Thoracic aorta (tissue), 2 donors: Measurements from ENCODE around the gene IRX1. TPM values are rescaled to one million over a fixed set of nuclear protein-coding genes. Genes with fewer than 3 reads are reported as not detected.

Source experiments
- ATAC-seq: fragments of 150-250 bp; one replicate; pipeline ENCODE4 v1.8.0; 2017; ENCODE audit warnings: low read depth; ENCODE audit not compliant: insufficient number of reproducible peaks, low FRiP score
- DNase-seq: peaks from one replicate; pipeline ENCODE4 v3.0.0-alpha.2; 2020; ENCODE audit warnings: low spot score
- H3K27ac ChIP-seq, 2 donors: fragments of 200-600 bp; sonication (generic); 1 replicate in 1 of 2; 2 replicates in 1 of 2; pipeline ENCODE4 v1.5.1; 2016; ENCODE audit warnings: mild to moderate bottlenecking in 2 of 2, moderate library complexity in 2 of 2
- H3K27me3 ChIP-seq: fragments of 200-600 bp; sonication (generic); replicated peaks from 2 replicates; pipeline ENCODE4 v1.6.0; 2016; ENCODE audit warnings: mild to moderate bottlenecking; ENCODE audit not compliant: insufficient read depth
- H3K36me3 ChIP-seq: fragments of 200-600 bp; sonication (generic); one replicate; pipeline ENCODE4 v1.5.1; 2016
- H3K4me1 ChIP-seq, 2 donors: fragments of 200-600 bp; sonication (generic); 1 replicate in 1 of 2; 2 replicates in 1 of 2; pipeline versions ENCODE4 v1.5.1 to v1.6.0; 2016; ENCODE audit warnings: low read depth in 2 of 2, mild to moderate bottlenecking in 1 of 2; ENCODE audit not compliant: control insufficient read depth in 1 of 2
- H3K4me3 ChIP-seq: fragments of 200-600 bp; sonication (generic); 2 replicates; pipeline ENCODE4 v1.5.1; 2016; ENCODE audit warnings: mild to moderate bottlenecking
- H3K9me3 ChIP-seq: fragments of 200-600 bp; sonication (generic); 2 replicates; pipeline ENCODE4 v1.5.1; 2016
- total RNA-seq, 2 donors: library from RNA; depleted of rRNA; stranded (reverse); fragments of >200 nt; gene quantifications; one replicate each; pipeline versions ENCODE4 v1.1.0 to v1.2.3, GENCODE V29; 2016
- TF ChIP-seq, protein P1 (sequence below): fragments of 200-600 bp; sonication (generic); IDR thresholded peaks from one replicate; pipeline ENCODE4 v1.5.1; 2019; ENCODE audit warnings: antibody characterized with exemption

Gene IRX1
- total RNA-seq, 2 donors from 2014 or later, result 5.7 to 11.1 TPM

DNA sequence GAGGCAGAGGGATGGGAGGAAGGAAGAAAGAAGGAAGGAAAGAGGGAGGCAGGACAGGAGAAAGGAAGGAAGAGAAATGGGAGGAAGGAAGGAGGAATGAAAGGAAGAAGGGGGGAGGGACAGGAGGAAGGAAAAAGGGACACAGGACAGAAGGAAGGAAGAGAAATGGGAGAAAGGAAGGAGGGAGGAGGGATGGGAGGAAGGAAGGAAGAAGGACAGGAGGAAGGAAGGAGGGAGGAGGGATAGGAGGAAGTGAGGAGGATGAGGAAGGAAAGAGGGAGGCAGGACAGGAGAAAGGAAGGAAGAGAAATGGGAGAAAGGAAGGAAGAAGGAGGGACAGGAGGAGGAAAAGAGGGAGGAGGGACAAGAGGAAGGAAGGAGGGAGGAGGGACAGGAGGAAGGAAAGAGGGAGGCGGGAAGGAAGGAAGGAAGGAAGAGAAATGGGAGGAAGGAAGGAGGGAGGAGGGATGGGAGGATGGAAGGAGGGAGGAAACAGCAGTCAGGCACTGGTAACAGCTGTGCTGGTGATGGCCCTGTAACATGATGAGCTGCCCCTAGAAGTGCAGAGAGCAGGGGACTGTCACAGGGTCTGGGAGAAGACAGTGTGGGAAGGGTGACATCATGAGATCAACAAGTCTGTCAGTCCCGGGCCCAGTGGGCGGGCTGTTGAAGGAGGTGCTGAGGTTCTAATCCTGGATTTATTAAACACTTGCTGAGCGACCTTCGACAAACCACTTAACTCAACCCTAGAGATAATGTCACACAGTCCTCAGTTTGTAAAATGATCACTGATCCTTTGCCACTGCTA lies 10.7 kb upstream of the IRX1 start:
- no peaks in the 10 kb centered on the region for H3K4me1 ChIP-seq
- no peaks in the 10 kb centered on the region for H3K27me3 ChIP-seq
- no peaks in the 10 kb centered on the region for H3K36me3 ChIP-seq

DNA sequence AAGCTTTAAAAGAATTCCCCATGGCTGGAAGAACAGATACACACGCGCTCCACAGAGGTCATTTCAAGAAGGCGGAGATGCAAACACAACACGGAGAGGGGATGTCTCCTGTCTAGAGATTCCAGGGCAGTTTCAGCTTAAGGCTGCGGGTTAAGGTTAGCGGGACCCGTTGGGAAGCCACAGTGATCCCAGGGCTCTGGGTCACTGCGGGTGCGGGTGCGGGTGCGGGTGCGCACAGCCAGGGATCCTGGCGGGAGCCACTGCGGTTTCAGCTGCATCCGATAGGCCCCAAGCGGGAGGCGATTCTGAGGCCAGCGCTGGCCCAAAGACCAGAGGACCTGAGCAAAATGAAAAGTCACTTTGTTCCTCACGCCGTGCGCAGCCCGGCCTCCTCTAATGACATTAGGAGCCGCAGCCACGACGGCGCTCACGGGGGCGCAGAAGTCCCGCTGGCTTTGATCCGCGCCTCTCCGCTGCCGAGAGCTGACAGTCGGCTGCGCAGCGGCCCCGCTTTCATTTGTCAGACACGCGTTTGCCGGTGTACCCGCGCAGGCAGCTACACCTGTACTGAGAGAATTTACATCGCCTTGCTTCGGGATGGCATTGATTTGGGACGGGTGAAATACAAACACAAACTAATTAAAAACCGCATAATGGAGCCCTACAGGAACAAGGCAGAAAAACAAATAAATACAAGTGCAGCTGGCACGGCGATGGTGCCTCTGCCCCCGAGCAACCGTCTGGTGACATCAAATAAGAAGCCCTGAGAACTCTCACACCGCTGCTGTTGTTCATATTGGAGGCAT lies 5.3 kb upstream of the IRX1 start:
- Histone ChIP-seq H3K4me3 (peak overlapping the region; percentile 70), H3K36me3 (no peaks in the 10 kb centered on the region), H3K4me1 (peaks cover 0 to 13% of the 10 kb centered on the region in 2 donors), H3K27me3 (no peaks in the 10 kb centered on the region), H3K27ac (no peak overlapping the region), H3K9me3 (no peaks in the 10 kb centered on the region)
- TF ChIP-seq, protein P1, sequence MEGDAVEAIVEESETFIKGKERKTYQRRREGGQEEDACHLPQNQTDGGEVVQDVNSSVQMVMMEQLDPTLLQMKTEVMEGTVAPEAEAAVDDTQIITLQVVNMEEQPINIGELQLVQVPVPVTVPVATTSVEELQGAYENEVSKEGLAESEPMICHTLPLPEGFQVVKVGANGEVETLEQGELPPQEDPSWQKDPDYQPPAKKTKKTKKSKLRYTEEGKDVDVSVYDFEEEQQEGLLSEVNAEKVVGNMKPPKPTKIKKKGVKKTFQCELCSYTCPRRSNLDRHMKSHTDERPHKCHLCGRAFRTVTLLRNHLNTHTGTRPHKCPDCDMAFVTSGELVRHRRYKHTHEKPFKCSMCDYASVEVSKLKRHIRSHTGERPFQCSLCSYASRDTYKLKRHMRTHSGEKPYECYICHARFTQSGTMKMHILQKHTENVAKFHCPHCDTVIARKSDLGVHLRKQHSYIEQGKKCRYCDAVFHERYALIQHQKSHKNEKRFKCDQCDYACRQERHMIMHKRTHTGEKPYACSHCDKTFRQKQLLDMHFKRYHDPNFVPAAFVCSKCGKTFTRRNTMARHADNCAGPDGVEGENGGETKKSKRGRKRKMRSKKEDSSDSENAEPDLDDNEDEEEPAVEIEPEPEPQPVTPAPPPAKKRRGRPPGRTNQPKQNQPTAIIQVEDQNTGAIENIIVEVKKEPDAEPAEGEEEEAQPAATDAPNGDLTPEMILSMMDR, result no peak
- DNase-seq, result no peak
- ATAC-seq, result no peak

More for the DNA sequence above, 10.7 kb upstream of the IRX1 start:
- H3K9me3 ChIP-seq, result no peaks in the 10 kb centered on the region
- DNase-seq (no peak), ATAC-seq (no peak)
- H3K4me3 ChIP-seq, result no peak overlapping the region
- no peak overlapping the region for H3K27ac ChIP-seq
- TF ChIP-seq, protein P1, result no peak

DNA sequence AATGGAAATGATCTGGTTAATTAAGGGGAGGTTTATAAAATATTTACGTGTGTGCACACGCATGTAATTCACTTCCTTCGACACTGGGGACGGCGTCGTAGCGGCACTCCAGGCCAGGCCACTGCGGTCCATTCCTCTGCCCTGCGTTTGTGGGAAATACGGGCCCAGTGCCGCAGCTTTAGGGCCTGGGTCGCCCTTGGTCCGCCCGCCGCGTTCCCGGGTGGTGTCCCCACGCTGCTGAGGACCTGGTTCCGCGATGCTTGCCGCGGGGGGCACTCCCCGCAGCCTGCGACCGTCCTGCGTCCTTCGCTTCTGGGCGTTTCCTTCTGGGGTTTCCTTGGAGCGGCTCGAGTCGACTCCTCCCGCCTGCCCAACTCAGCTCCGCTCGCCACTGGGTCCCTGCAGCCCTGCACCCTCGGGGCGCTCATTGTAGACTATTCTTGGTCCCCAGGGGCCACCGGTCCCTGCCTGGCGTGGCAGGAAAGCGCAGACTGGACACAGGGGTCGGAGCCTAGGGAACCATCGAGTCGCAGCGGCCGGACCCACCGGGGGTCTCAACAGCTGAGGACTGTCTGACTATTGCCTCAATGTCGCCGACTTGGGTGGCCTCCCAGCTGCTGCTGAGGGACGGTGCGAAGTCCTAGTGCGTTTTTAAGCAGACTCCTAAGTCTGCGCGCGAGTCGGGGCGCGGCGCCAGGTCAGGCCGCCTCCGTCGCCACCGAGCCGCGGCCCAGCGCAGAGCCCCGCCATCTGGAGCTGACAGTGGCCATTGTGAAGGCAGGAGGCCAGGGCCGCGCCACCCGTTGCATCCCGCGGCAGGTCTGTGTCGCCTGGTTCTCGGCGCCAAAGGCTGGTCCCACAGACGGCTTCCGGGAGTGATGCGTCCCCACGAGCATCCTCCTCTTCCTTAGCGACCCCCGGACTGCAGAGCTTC lies 4.4 kb upstream of the IRX1 start:
- ATAC-seq, result no peak
- peak overlapping the region; percentile 70 for H3K4me3 ChIP-seq
- no peaks in the 10 kb centered on the region for H3K27me3 ChIP-seq

DNA sequence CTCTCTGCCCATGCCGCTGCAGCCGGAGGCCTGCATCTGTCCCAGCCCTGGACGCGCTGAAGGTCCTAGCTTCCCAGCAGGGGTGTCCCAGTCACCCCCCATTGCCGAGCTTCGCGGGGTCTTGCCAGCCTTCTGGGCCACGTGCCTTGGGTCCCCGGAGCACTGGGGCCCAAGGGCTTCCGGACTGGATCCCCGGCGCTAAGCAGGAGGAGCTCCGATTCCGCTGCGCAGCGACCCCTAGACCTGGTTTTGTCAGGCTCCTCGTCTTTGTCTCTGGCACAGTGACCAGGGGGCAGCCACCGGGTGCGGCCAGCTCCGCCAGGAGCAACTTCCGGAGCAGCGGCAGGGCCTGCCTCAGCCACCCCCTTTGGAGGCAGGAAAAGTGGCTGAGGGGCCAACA lies 3.3 kb upstream of the IRX1 start:
- no peaks in the 10 kb centered on the region for H3K36me3 ChIP-seq
- no peak overlapping the region for H3K27ac ChIP-seq
- no peak for ATAC-seq
- TF ChIP-seq, protein P1, result no peak
- no peak overlapping the region for H3K4me3 ChIP-seq
- H3K4me1 ChIP-seq, result peaks cover 0 to 13% of the 10 kb centered on the region in 2 donors
- no peaks in the 10 kb centered on the region for H3K27me3 ChIP-seq
- H3K9me3 ChIP-seq, result no peaks in the 10 kb centered on the region
- DNase-seq, result no peak

More for the DNA sequence above, 4.4 kb upstream of the IRX1 start:
- no peaks in the 10 kb centered on the region for H3K36me3 ChIP-seq
- no peaks in the 10 kb centered on the region for H3K9me3 ChIP-seq
- TF ChIP-seq, protein P1, result peak; percentile 31
- peaks cover 0 to 13% of the 10 kb centered on the region in 2 donors for H3K4me1 ChIP-seq
- no peak for DNase-seq
- peak overlapping the region in 1 of 2 donors; percentile 38 for H3K27ac ChIP-seq
